Ishikawa (cell line): ENCODE results near the gene DOK4.

ENCODE experiments used
- CEBPB ChIP-seq: IDR thresholded peaks from 2 replicates; pipeline ENCODE4 v1.6.1; 2012
- CREB1 ChIP-seq: IDR thresholded peaks from 2 replicates; pipeline ENCODE4 v1.6.1; 2012; ENCODE audit warnings: low read depth
- EGR1 ChIP-seq: IDR thresholded peaks from 2 replicates; pipeline ENCODE4 v1.6.1; 2012
- EP300 ChIP-seq: IDR thresholded peaks from 2 replicates; pipeline ENCODE4 v1.6.1; 2012; ENCODE audit warnings: borderline replicate concordance
- FOXM1 ChIP-seq: IDR thresholded peaks from 2 replicates; pipeline ENCODE4 v1.6.1; 2012; ENCODE audit warnings: low read depth, borderline replicate concordance
- MAX ChIP-seq: IDR thresholded peaks from 2 replicates; pipeline ENCODE4 v1.6.1; 2012
- NFIC ChIP-seq: IDR thresholded peaks from 2 replicates; pipeline ENCODE4 v1.6.1; 2012
- RAD21 ChIP-seq: IDR thresholded peaks from 2 replicates; pipeline ENCODE4 v1.6.1; 2012; ENCODE audit warnings: low read depth
- TAF1 ChIP-seq: IDR thresholded peaks from 2 replicates; pipeline ENCODE4 v1.6.1; 2012; ENCODE audit warnings: low read depth, mild to moderate bottlenecking
- TCF12 ChIP-seq: IDR thresholded peaks from 2 replicates; pipeline ENCODE4 v1.6.1; 2012; ENCODE audit warnings: low read depth
- TEAD4 ChIP-seq: IDR thresholded peaks from 2 replicates; pipeline ENCODE4 v1.6.1; 2012
- USF1 ChIP-seq: IDR thresholded peaks from 2 replicates; pipeline ENCODE4 v1.6.1; 2012
- YY1 ChIP-seq: IDR thresholded peaks from 2 replicates; pipeline ENCODE4 v1.6.1; 2012; ENCODE audit warnings: low read depth
- TF ChIP-seq, protein P1 (sequence below): IDR thresholded peaks from 2 replicates; pipeline ENCODE4 v1.6.1; 2012; ENCODE audit warnings: low read depth, mild to moderate bottlenecking

DNA sequence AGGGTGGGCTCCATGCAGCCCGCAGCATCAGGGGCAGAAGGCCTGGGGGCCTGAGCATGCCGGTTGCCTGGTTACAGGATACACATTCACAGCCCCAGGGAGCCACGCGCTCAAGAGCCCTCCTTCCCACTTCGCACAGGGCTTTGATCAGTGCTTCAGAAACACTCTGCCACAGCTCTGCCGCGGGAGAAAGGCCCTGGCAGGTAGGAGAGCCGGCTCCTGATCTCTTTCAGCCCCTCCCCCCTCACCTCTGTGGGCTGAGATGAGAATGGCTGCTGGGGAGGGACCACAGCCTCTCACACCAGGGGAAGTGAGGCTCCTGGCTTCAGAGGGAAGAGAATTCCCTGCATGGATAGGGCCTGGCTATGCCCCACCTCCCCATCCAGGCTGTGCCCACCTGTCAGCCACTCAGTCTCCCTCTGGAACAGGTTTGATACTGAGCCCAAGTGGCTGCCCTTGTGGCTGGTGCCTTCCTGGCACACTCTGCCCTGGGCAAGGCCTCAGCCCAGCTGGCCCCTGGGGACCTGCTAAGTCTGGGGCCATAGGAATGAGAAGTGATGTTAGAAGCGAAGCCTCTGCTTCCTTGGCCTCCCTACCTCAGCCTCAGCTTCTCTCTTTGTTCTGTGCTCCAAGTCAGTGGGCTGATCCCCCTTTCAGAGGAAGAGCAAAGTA lies 8.6 kb downstream of the DOK4 start:
- TF ChIP-seq USF1, result no peak
- TF ChIP-seq CEBPB, result no peak
- TF ChIP-seq MAX, result no peak
- TF ChIP-seq TAF1, result no peak
- TF ChIP-seq FOXM1, result no peak
- TF ChIP-seq CREB1, result no peak
- TF ChIP-seq, protein P1, sequence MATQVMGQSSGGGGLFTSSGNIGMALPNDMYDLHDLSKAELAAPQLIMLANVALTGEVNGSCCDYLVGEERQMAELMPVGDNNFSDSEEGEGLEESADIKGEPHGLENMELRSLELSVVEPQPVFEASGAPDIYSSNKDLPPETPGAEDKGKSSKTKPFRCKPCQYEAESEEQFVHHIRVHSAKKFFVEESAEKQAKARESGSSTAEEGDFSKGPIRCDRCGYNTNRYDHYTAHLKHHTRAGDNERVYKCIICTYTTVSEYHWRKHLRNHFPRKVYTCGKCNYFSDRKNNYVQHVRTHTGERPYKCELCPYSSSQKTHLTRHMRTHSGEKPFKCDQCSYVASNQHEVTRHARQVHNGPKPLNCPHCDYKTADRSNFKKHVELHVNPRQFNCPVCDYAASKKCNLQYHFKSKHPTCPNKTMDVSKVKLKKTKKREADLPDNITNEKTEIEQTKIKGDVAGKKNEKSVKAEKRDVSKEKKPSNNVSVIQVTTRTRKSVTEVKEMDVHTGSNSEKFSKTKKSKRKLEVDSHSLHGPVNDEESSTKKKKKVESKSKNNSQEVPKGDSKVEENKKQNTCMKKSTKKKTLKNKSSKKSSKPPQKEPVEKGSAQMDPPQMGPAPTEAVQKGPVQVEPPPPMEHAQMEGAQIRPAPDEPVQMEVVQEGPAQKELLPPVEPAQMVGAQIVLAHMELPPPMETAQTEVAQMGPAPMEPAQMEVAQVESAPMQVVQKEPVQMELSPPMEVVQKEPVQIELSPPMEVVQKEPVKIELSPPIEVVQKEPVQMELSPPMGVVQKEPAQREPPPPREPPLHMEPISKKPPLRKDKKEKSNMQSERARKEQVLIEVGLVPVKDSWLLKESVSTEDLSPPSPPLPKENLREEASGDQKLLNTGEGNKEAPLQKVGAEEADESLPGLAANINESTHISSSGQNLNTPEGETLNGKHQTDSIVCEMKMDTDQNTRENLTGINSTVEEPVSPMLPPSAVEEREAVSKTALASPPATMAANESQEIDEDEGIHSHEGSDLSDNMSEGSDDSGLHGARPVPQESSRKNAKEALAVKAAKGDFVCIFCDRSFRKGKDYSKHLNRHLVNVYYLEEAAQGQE, result no peak
- no peak for TF ChIP-seq EGR1
- TF ChIP-seq RAD21, result no peak
- TF ChIP-seq TEAD4, result no peak
- TF ChIP-seq YY1, result no peak
- no peak for TF ChIP-seq EP300
- TF ChIP-seq TCF12, result no peak
- no peak for TF ChIP-seq NFIC
